GM19099 (cell line): ENCODE results near the gene PPFIA1.

Experiments
- POLR2A ChIP-seq: IDR thresholded peaks from 3 replicates; pipeline ENCODE4 v1.6.1; 2011; ENCODE audit warnings: low read depth; ENCODE audit not compliant: insufficient read length; ENCODE audit errors: extremely low read depth

The PPFIA1 gene

GRCh38 chr11:70272009-70272408 is 1.5 kb downstream of the PPFIA1 start:
- no peak for TF ChIP-seq POLR2A

DNA sequence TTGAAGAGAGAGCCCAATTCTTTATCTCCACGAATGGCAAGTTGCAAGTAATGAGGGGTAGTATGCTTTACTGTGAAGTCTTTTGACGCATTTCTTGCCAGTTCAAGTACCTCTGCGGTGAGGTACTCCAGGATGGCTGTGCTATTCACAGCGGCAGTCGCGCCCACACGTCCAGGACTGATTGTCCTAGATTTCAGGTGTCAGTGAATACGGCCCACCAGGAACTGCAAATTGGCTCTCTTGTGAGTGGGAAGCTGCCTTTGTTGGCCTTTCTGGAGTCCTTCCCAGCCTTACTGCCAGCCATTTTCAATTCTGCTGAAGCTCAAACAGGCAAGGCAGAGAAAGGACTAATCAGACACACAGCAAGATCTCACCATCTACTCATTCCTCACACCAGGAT is 8.5 kb downstream of the PPFIA1 start:
- TF ChIP-seq POLR2A, result no peak

GRCh38 chr11:70281156-70281609 is 10.7 kb downstream of the PPFIA1 start:
- TF ChIP-seq POLR2A, result no peak

- no peak for TF ChIP-seq POLR2A
Observed at GRCh38 chr11:70282012-70282411, 11.5 kb downstream of the PPFIA1 start.

DNA sequence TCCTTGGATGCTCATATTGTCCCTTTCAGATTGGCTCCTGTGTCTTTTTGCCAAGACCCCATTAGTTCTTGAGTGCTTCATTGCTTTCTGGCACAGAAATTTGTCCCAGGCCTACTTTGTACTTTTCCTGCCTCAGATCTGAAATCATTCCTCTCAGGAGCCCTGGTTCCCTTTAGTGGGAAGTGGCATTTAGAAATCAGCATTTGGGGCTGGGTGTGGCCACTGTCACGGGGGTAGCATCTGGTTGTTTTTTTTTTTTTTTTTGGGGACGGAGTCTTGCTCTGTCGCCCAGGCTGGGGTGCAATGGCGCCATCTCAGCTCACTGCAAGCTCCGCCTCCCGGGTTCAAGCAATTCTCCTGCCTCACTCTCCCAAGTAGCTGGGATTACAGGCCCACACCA is 18.2 kb downstream of the PPFIA1 start:
- no peak for TF ChIP-seq POLR2A

DNA sequence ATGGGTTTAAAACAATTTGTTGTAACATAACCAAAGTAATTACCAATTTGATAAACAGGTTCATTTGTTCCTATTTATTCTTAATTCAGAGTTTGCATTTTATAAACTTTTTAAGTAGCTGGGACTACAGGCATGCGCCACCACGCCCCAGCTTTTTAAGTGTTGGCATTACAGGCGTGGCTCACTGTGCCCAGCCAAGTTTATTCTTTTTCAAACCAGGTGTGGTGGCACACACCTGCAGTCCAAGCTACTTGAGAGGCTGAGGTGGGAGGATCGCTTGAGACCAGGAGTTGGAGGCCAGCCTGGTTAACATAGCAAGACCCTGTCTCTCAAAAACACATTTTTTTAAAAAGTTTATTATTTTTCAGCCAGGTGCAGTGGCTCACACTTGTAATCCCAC is 19.1 kb downstream of the PPFIA1 start:
- no peak for TF ChIP-seq POLR2A

DNA sequence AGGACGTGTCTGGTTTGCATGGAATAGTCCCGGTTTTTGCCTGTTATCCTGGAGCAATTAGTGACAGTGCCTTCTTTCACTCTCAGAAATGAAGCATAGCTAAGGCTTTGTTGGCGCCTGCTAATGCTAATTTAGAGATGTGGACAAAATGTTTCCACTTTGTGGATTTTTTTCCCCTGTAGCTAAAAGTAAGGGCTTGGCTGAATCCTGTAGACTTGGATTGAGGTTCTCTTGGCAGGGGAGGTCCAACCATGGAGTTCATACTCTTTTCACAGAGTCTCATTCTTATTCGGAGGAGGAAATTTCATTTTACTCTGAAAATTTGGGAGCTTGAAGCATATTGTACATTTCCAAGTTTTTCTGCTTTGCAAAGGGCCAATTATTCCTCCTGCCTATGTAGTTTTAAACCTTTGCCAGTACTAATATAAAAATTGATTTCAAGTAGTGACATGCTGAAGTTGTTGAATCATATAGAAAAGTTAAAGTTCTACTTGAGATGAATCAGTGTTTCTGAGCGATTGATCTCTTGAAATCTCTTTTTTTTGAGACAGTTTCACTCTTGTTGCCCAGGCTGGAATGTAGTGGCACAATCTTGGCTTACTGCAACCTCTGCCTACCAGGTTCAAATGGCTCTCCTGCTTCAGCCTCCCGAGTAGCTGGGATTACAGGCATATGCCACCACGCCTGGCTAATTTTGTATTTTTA is 20.0 kb downstream of the PPFIA1 start:
- no peak for TF ChIP-seq POLR2A

GRCh38 chr11:70292166-70292565 is 21.7 kb downstream of the PPFIA1 start:
- no peak for TF ChIP-seq POLR2A

GRCh38 chr11:70292863-70293262 is 22.4 kb downstream of the PPFIA1 start:
- no peak for TF ChIP-seq POLR2A

GRCh38 chr11:70296681-70297080 is 26.2 kb downstream of the PPFIA1 start:
- TF ChIP-seq POLR2A, result no peak

DNA sequence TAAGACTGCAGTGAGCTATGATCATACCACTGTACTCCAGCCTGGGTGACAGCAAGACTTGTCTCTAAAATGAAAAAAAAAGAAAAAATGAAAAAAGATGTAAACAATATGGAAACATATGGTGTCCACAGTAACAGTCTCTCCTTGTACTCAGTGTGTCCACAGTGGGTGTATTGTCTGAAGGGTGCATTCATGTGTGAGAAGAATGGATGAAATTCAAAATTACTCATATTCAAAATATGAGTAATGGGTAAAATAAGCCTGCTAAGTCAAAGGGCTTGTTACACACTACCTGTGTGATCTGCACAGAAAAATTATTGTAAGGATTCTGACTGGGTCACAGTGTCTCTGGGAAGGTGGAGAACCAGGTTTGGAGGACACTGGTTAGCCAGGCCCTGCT is 26.9 kb downstream of the PPFIA1 start:
- no peak for TF ChIP-seq POLR2A

- TF ChIP-seq POLR2A, result no peak
Observed at GRCh38 chr11:70298243-70298915, 27.9 kb downstream of the PPFIA1 start.

GRCh38 chr11:70299636-70300035 is 29.1 kb downstream of the PPFIA1 start:
- no peak for TF ChIP-seq POLR2A

GRCh38 chr11:70301191-70301590 is 30.7 kb downstream of the PPFIA1 start:
- TF ChIP-seq POLR2A, result no peak

GRCh38 chr11:70301721-70302418 is 31.4 kb downstream of the PPFIA1 start:
- no peak for TF ChIP-seq POLR2A

- no peak for TF ChIP-seq POLR2A
Observed at GRCh38 chr11:70302419-70302752, 31.9 kb downstream of the PPFIA1 start.
